Upper lobe of right lung (tissue), 1 donor: ENCODE results near the gene USP25. TPM values are rescaled to one million over a fixed set of nuclear protein-coding genes. Genes with fewer than 3 reads are reported as not detected.

ENCODE experiments used
- ATAC-seq: fragments of 200-7000 bp; cut with Tn5 transposase; one replicate; pipeline ENCODE4 v1.9.1; 2020; ENCODE audit warnings: mild to moderate bottlenecking, moderate library complexity
- DNase-seq: peaks from one replicate; pipeline ENCODE4 v3.0.0-alpha.2; 2020
- H3K27ac ChIP-seq: fragments of 200-600 bp; one replicate; pipeline ENCODE4 v1.8.0; 2022
- H3K27me3 ChIP-seq: fragments of 200-600 bp; one replicate; pipeline ENCODE4 v1.8.0; 2022; ENCODE audit warnings: mild to moderate bottlenecking
- H3K36me3 ChIP-seq: fragments of 200-600 bp; one replicate; pipeline ENCODE4 v1.8.0; 2022
- H3K4me1 ChIP-seq: fragments of 200-600 bp; one replicate; pipeline ENCODE4 v1.8.0; 2022
- H3K4me3 ChIP-seq: fragments of 200-600 bp; one replicate; pipeline ENCODE4 v1.8.0; 2022; ENCODE audit warnings: mild to moderate bottlenecking
- H3K9me3 ChIP-seq: fragments of 200-600 bp; one replicate; pipeline ENCODE4 v1.8.0; 2022
- intact Hi-C: fragments of 100-400 bp; cut with DNase I; formaldehyde crosslinking; loops from one replicate; pipeline ENCODE4 v1.11.0; 2022
- total RNA-seq: library from RNA; stranded (reverse); fragmentation: NEBNext Ultra II Directional; extraction: Animal tissue kit (Norgen Biotek cat#: 25700); gene quantifications from one replicate; pipeline ENCODE4 v1.2.1, GENCODE V29; 2021
- TF ChIP-seq, protein P1 (sequence below): fragments of 200-600 bp; IDR thresholded peaks from one replicate; pipeline ENCODE4 v1.8.0; 2022; ENCODE audit warnings: antibody characterized with exemption
- donor health status: DM: no; HTN: yes; CAD: no; lungs with severe emphysema.

Gene USP25
- total RNA-seq, 1 donor from 2014 or later: 65.0 TPM

DNA sequence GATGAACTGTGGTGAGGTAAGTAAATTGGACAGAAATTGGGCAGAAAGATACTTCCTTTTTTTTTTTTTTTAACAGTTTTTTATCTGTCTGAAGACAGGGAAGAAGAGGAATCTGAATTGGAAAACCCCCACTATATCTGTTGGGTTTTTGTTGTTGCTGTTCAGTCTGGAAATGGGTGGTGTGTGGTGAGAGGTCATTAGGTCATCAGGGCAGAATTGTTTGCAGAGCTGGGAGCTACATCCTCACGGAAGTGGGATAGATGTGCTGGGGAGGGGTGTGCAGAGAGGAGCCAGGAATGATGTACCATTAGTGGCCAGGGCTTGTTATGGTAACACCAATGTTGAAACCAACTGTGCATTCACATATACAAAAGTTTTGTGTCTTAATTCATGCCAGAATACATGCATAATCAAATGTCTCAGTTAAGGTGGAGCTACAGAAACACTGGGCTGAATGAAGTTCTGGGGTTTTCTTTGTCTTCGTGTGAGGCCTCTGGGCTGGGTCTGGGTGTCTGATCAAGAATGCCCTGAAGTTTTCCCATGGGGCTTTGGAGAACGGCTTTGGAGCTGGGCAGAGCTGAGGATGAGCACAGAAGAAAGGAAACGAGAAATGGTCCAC is 12.4 kb downstream of the USP25 start:
- Histone ChIP-seq H3K9me3 (no peaks in the 10 kb centered on the region), H3K36me3 (no peaks in the 10 kb centered on the region), H3K4me3 (no peak overlapping the region), H3K27me3 (no peaks in the 10 kb centered on the region), H3K27ac (no peak overlapping the region), H3K4me1 (peaks cover 34% of the 10 kb centered on the region)
- intact Hi-C loops: no loop called here
- TF ChIP-seq, protein P1, sequence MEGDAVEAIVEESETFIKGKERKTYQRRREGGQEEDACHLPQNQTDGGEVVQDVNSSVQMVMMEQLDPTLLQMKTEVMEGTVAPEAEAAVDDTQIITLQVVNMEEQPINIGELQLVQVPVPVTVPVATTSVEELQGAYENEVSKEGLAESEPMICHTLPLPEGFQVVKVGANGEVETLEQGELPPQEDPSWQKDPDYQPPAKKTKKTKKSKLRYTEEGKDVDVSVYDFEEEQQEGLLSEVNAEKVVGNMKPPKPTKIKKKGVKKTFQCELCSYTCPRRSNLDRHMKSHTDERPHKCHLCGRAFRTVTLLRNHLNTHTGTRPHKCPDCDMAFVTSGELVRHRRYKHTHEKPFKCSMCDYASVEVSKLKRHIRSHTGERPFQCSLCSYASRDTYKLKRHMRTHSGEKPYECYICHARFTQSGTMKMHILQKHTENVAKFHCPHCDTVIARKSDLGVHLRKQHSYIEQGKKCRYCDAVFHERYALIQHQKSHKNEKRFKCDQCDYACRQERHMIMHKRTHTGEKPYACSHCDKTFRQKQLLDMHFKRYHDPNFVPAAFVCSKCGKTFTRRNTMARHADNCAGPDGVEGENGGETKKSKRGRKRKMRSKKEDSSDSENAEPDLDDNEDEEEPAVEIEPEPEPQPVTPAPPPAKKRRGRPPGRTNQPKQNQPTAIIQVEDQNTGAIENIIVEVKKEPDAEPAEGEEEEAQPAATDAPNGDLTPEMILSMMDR: no peak
- DNase-seq (no peak), ATAC-seq (peak; percentile 67)

DNA sequence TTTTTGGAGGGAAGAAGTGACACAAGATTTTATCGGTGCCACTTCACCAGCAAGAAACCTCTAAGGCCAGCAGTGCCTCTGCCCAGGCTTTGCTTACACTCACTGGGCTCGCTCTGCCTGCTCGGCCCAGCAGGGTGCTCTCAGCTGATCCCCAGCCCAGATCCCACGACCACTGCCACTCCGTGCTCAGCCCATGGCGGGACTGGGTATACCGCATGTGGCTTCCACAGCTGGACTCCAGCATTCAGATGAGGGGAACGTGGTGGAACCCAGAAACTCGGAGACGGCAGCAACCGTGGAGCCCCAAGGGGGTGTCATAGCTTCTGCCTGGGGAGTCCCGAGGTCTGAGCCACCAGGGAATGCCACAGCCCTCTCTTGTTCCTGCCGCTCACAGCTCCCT is 12.9 kb downstream of the USP25 start:
- DNase-seq: no peak
- intact Hi-C loops: no loop called here
- H3K27ac ChIP-seq: no peak overlapping the region

DNA sequence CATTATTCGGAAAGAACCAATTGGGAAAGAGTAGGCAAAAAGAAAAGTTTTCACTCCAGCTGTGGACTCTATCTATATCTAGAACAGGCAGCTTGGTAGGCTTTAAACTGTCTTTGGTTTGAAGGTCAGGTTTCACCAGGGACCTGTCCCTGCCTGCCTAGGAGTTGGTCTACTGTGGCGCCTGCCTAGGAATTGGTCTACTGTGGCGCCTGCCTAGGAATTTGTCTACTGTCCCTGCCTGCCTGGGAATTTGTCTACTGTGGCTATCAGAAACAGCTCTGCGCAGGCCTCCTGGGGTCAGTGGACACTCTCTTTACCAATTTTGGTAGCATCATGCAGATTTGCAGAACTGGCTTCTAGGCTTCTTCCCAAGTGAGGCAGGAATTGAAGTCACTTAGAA is 13.8 kb downstream of the USP25 start:
- no peaks in the 10 kb centered on the region for H3K36me3 ChIP-seq
- no peak overlapping the region for H3K4me3 ChIP-seq
- ATAC-seq (no peak), DNase-seq (no peak)
- H3K27me3 ChIP-seq: no peaks in the 10 kb centered on the region
- TF ChIP-seq, protein P1: no peak
- intact Hi-C loops: no loop called here
- H3K9me3 ChIP-seq: no peaks in the 10 kb centered on the region
- H3K4me1 ChIP-seq: peaks cover 33% of the 10 kb centered on the region
- no peak overlapping the region for H3K27ac ChIP-seq

More for the DNA sequence above, 12.9 kb downstream of the USP25 start:
- no peaks in the 10 kb centered on the region for H3K36me3 ChIP-seq
- peak; percentile 35 for ATAC-seq
- H3K4me1 ChIP-seq: peaks cover 32% of the 10 kb centered on the region
- TF ChIP-seq, protein P1: no peak
- no peaks in the 10 kb centered on the region for H3K9me3 ChIP-seq
- H3K27me3 ChIP-seq: no peaks in the 10 kb centered on the region
- H3K4me3 ChIP-seq: no peak overlapping the region

DNA sequence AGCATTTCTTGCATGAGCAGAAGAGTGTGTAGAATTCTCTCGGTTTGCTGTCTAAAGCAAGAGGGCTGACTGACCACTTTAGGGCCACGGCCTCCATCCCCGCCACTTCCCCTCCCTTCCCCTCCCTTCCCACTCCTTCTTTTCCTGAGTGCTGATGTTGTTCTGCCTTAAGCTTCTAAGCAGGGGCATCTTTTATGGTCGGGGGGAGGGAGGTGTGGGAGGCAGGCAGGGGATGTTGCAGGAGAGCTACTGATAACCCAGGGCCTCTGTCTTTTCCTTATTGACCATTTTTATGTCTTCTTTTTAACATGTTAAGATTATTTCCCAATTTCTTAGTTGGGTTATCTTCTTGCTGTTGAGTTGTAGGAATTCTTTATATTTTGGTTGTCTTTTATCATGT is 15.1 kb downstream of the USP25 start:
- Histone ChIP-seq H3K4me1 (peaks cover 37% of the 10 kb centered on the region), H3K4me3 (no peak overlapping the region), H3K9me3 (no peaks in the 10 kb centered on the region), H3K36me3 (no peaks in the 10 kb centered on the region), H3K27ac (no peak overlapping the region), H3K27me3 (no peaks in the 10 kb centered on the region)
- intact Hi-C loops: no loop called here
- TF ChIP-seq, protein P1: no peak
- no peak for DNase-seq
- ATAC-seq: no peak

DNA sequence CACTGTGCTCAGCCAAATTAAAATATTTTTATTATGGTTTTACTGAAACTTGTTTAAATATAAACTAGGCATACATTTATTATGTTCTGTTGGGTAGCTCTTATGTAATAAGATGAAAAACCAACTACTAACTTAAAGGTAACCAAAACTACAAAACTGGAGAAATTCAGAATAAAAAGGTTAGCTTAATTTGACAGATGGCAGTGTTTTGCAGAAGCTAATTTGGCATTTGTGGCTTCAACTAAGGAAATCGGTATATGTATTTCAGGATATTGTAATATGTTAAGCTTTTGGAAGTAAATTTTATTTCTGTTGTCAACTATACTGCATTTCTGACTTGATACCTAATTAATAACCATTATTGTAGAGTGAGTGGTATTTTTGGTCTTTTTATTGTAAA is 18.8 kb downstream of the USP25 start:
- no peak overlapping the region for H3K27ac ChIP-seq
- TF ChIP-seq, protein P1: no peak
- intact Hi-C loops: no loop called here
- H3K36me3 ChIP-seq: no peaks in the 10 kb centered on the region
- H3K4me1 ChIP-seq: peaks cover 29% of the 10 kb centered on the region
- no peaks in the 10 kb centered on the region for H3K27me3 ChIP-seq
- no peaks in the 10 kb centered on the region for H3K9me3 ChIP-seq
- H3K4me3 ChIP-seq: no peak overlapping the region
- no peak for ATAC-seq
- DNase-seq: no peak
